HepG2 (cell line): Measurements from ENCODE around the gene NCOA1.
"Not testable (repeated sequence)": the region's sequence is repeated elsewhere in the genome, so short reads cannot be mapped to it uniquely, and the experiment has no call there.

ENCODE experiments used
- AKNA ChIP-seq: sonication (generic); formaldehyde crosslinking; IDR thresholded peaks from 2 replicates; pipeline ENCODE4 v1.4.0; 2020; ENCODE audit warnings: missing genetic modification reagents, borderline replicate concordance
- MAZ ChIP-seq, 2 experiments: sonication (generic) in 1 of 2; formaldehyde crosslinking in 1 of 2; IDR thresholded peaks; 2 replicates each; pipeline versions ENCODE4 v1.5.0 to v1.6.1; 2012 to 2020; ENCODE audit warnings: low read depth in 2 of 2, mild to moderate bottlenecking in 2 of 2, borderline replicate concordance in 1 of 2, improper control_type of control experiment in 1 of 2, low read length in 1 of 2, missing genetic modification reagents in 1 of 2, moderate library complexity in 1 of 2
- NR2F2 ChIP-seq: IDR thresholded peaks from 2 replicates; pipeline ENCODE4 v1.6.1; 2012; ENCODE audit warnings: low read depth, inconsistent platforms, borderline replicate concordance
- POLR2A ChIP-seq, 2 experiments: IDR thresholded peaks; 2 replicates each; pipeline ENCODE4 v1.6.1; 2011; ENCODE audit warnings: low read depth in 2 of 2, low read length in 2 of 2, mild to moderate bottlenecking in 1 of 2, moderate library complexity in 1 of 2; ENCODE audit not compliant: insufficient read depth in 1 of 2
- ZNF24 ChIP-seq: fragments of 450-650 bp; IDR thresholded peaks from 2 replicates; pipeline ENCODE4 v1.6.1; 2017; ENCODE audit warnings: antibody characterized with exemption, mild to moderate bottlenecking
- ZNF768 ChIP-seq: sonication (generic); formaldehyde crosslinking; IDR thresholded peaks from 2 replicates; pipeline ENCODE4 v1.4.0; 2020; ENCODE audit warnings: missing genetic modification reagents

GRCh38 chr2:24533574-24533973, 42.5 kb downstream of the NCOA1 start:
- TF ChIP-seq ZNF768 (CRISPR knock-in tag); NR2F2; ZNF24; MAZ (IDR thresholded peaks at IDR 0.05; ENCODE audit: borderline replicate concordance, low read depth, low read length); MAZ (CRISPR knock-in tag; IDR thresholded peaks at IDR 0.05; ENCODE audit: low read depth); AKNA (CRISPR knock-in tag); POLR2A (IDR thresholded peaks at IDR 0.05; ENCODE audit: insufficient read depth in 1 of 2, low read depth in 2 of 2, low read length in 2 of 2): not testable (repeated sequence)
